ENCODE results near the gene MGRN1. TPM values are rescaled to one million over a fixed set of nuclear protein-coding genes. Genes with fewer than 3 reads are reported as not detected.

MGRN1 gene
- total and polyA plus RNA-seq, 4 donors = 29.5 to 112 (median 47.0) TPM

DNA sequence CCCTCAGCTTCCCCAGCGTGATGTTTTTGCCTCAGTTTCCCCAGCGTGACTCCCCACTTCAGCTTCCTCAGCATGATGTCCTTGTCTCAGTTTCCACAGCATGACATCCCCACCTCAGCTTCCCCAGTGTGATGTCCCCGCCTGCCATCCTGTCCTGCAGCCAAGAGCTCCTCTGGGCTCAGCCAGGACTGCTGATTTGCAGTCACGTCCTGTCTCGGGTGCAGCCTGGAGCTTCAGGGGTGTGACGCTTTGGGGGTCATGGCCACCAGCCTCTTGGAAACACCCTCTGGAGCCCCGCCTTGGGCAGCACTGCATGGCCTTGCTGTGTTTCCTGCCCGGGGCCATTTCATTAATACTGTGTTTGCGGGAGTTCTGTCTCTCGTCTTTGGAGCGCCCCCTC is 52.2 kb downstream of the MGRN1 start:
- no peaks in the 10 kb centered on the region for H3K9me3 ChIP-seq (ENCODE audit: control insufficient read depth in 4 of 4, insufficient read depth in 3 of 4, low read length in 3 of 4)
- ATAC-seq (ENCODE audit: insufficient read depth, low FRiP score) = no peak
- no peak overlapping the region for H3K4me3 ChIP-seq
- DNase-seq = no peak
- H3K4me1 ChIP-seq (ENCODE audit: control insufficient read depth in 5 of 5, insufficient read depth in 5 of 5, low read length in 5 of 5) = peaks cover 0 to 10% (median 5%) of the 10 kb centered on the region in 5 donors
- peaks cover 0 to 27% (median 6%) of the 10 kb centered on the region in 4 donors for H3K36me3 ChIP-seq (ENCODE audit: control insufficient read depth in 4 of 4, insufficient read depth in 4 of 4, low read length in 4 of 4)
- H3K9ac ChIP-seq (ENCODE audit: insufficient read depth in 1 of 2, low read length in 2 of 2) = no peak overlapping the region
- H3K27me3 ChIP-seq (ENCODE audit: control insufficient read depth in 3 of 3, insufficient read depth in 3 of 3, low read length in 2 of 3) = no peaks in the 10 kb centered on the region
- 75 to 86% methylated on average over 11 of the region's 11 CpGs for WGBS, 2 donors
- peak overlapping the region in 1 of 2 donors; percentile 80 for H3K27ac ChIP-seq (ENCODE audit: low read depth in 1 of 2, low read length in 1 of 2)
- TF ChIP-seq, protein P1, sequence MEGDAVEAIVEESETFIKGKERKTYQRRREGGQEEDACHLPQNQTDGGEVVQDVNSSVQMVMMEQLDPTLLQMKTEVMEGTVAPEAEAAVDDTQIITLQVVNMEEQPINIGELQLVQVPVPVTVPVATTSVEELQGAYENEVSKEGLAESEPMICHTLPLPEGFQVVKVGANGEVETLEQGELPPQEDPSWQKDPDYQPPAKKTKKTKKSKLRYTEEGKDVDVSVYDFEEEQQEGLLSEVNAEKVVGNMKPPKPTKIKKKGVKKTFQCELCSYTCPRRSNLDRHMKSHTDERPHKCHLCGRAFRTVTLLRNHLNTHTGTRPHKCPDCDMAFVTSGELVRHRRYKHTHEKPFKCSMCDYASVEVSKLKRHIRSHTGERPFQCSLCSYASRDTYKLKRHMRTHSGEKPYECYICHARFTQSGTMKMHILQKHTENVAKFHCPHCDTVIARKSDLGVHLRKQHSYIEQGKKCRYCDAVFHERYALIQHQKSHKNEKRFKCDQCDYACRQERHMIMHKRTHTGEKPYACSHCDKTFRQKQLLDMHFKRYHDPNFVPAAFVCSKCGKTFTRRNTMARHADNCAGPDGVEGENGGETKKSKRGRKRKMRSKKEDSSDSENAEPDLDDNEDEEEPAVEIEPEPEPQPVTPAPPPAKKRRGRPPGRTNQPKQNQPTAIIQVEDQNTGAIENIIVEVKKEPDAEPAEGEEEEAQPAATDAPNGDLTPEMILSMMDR (IDR thresholded peaks at IDR 0.05; ENCODE audit: control extremely low read depth, extremely low read depth) = no peak

DNA sequence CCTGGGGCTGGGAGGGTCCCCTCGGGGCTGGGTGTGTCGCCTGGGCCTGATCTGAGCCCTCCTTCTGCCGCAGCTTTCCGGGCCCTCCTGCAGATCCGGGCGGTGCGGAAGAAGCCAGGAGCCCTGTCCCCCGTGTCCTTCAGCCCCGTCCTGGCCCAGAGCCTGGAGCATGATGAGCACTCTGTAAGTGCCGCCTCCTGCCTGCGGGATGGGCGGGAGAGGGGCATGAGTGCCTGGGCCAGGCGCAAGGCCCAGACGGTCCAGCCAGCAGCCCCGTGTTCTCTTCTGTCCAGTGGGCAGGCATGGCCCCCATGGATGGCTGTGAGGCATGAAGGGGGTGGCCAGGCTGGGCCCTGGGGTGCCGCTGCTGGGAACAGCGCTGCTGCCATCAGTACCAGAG is 52.8 kb downstream of the MGRN1 start:
- H3K9me3 ChIP-seq (ENCODE audit: control insufficient read depth in 4 of 4, insufficient read depth in 3 of 4, low read length in 3 of 4) = no peaks in the 10 kb centered on the region
- no peaks in the 10 kb centered on the region for H3K27me3 ChIP-seq (ENCODE audit: control insufficient read depth in 3 of 3, insufficient read depth in 3 of 3, low read length in 2 of 3)
- DNase-seq (no peak), ATAC-seq (ENCODE audit: insufficient read depth, low FRiP score) (no peak)
- no peak overlapping the region for H3K4me3 ChIP-seq
- TF ChIP-seq, protein P1 (IDR thresholded peaks at IDR 0.05; ENCODE audit: control extremely low read depth, extremely low read depth) = no peak
- H3K9ac ChIP-seq (ENCODE audit: insufficient read depth in 1 of 2, low read length in 2 of 2) = no peak overlapping the region
- peaks cover 0 to 10% (median 5%) of the 10 kb centered on the region in 5 donors for H3K4me1 ChIP-seq (ENCODE audit: control insufficient read depth in 5 of 5, insufficient read depth in 5 of 5, low read length in 5 of 5)
- H3K36me3 ChIP-seq (ENCODE audit: control insufficient read depth in 4 of 4, insufficient read depth in 4 of 4, low read length in 4 of 4) = peaks cover 0 to 32% (median 7%) of the 10 kb centered on the region in 4 donors
- 72 to 88% methylated on average over 17 of the region's 17 CpGs for WGBS, 2 donors
- peak overlapping the region in 1 of 2 donors; percentile 80 for H3K27ac ChIP-seq (ENCODE audit: low read depth in 1 of 2, low read length in 1 of 2)

DNA sequence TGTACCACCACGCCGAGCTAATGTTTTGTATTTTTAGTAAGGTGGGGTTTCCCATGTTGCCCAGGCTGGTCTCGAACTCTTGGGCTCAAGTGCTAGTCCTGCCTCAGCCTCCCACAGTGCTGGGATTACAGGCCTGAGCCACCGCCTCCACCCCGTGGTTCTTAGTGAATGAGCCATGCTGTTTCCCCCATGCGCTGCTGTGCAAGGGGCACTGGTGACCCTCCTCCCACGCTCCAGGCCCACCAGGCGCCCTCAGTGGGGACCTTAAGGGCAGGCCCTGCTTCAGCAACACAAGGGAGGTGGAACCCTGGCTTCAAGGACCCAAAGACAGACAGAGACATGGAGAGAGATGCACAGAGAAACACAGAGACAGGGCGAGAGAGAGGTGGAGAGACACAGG is 53.4 kb downstream of the MGRN1 start:
- WGBS, 2 donors = 93 to 94% methylated on average over 9 of the region's 9 CpGs
- TF ChIP-seq, protein P1 (IDR thresholded peaks at IDR 0.05; ENCODE audit: control extremely low read depth, extremely low read depth) = no peak
- no peaks in the 10 kb centered on the region for H3K9me3 ChIP-seq (ENCODE audit: control insufficient read depth in 4 of 4, insufficient read depth in 3 of 4, low read length in 3 of 4)
- ATAC-seq (ENCODE audit: insufficient read depth, low FRiP score) = no peak
- H3K27me3 ChIP-seq (ENCODE audit: control insufficient read depth in 3 of 3, insufficient read depth in 3 of 3, low read length in 2 of 3) = no peaks in the 10 kb centered on the region
- no peak for DNase-seq
- H3K36me3 ChIP-seq (ENCODE audit: control insufficient read depth in 4 of 4, insufficient read depth in 4 of 4, low read length in 4 of 4) = peaks cover 0 to 38% (median 7%) of the 10 kb centered on the region in 4 donors
- no peak overlapping the region for H3K4me3 ChIP-seq
- peak overlapping the region in 1 of 2 donors; percentile 21 for H3K27ac ChIP-seq (ENCODE audit: low read depth in 1 of 2, low read length in 1 of 2)
- no peak overlapping the region for H3K9ac ChIP-seq (ENCODE audit: insufficient read depth in 1 of 2, low read length in 2 of 2)
- peaks cover 0 to 10% (median 7%) of the 10 kb centered on the region in 5 donors for H3K4me1 ChIP-seq (ENCODE audit: control insufficient read depth in 5 of 5, insufficient read depth in 5 of 5, low read length in 5 of 5)

DNA sequence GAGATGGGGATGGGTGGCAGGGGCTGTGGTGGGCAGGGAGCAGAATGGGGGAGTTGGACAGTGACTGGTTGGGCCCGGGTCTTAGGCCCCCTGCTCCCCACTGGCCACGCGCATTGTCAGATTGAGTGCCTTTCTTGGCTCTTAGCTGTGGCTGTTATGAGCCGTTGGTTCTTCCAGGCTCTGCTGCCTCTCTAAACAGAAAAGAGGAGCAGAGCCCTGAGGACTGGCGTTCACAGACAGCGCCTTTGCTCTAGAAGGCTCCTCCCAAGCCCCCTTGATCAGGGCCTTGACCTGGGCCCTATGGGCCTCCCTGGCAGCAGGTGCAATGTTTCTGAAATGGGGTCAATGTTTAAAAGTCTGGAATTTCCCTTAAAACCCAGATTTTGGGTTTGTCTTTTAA is 54.0 kb downstream of the MGRN1 start:
- Histone ChIP-seq H3K36me3 (ENCODE audit: control insufficient read depth in 4 of 4, insufficient read depth in 4 of 4, low read length in 4 of 4) (peaks cover 0 to 37% (median 9%) of the 10 kb centered on the region in 4 donors), H3K9me3 (ENCODE audit: control insufficient read depth in 4 of 4, insufficient read depth in 3 of 4, low read length in 3 of 4) (no peaks in the 10 kb centered on the region), H3K27ac (ENCODE audit: low read depth in 1 of 2, low read length in 1 of 2) (no peak overlapping the region), H3K4me3 (no peak overlapping the region), H3K4me1 (ENCODE audit: control insufficient read depth in 5 of 5, insufficient read depth in 5 of 5, low read length in 5 of 5) (peaks cover 0 to 10% (median 7%) of the 10 kb centered on the region in 5 donors), H3K9ac (ENCODE audit: insufficient read depth in 1 of 2, low read length in 2 of 2) (no peak overlapping the region), H3K27me3 (ENCODE audit: control insufficient read depth in 3 of 3, insufficient read depth in 3 of 3, low read length in 2 of 3) (no peaks in the 10 kb centered on the region)
- ATAC-seq (ENCODE audit: insufficient read depth, low FRiP score) (no peak), DNase-seq (no peak)
- TF ChIP-seq, protein P1 (IDR thresholded peaks at IDR 0.05; ENCODE audit: control extremely low read depth, extremely low read depth) = no peak
- WGBS, 2 donors = 87 to 89% methylated on average over 6 of the region's 6 CpGs
